GM23338 (cell line): ENCODE data around the gene UBLCP1. TPM values are rescaled to one million over a fixed set of nuclear protein-coding genes. Genes with fewer than 3 reads are reported as not detected.

Experiments
- ATAC-seq: fragments of 200-7000 bp; cut with Tn5 transposase; 3 replicates; pipeline ENCODE4 v1.9.1; 2020
- DNase-seq: peaks from one replicate; pipeline ENCODE4 v3.0.0-alpha.2; 2015; ENCODE audit warnings: low spot score
- H2AFZ ChIP-seq: fragments of 200-600 bp; sonication (generic); 2 replicates; pipeline ENCODE4 v1.8.0; 2016; ENCODE audit warnings: antibody characterized with exemption, mild to moderate bottlenecking, moderate library complexity
- H3F3A ChIP-seq: fragments of 200-600 bp; sonication (generic); replicated peaks from 2 replicates; pipeline ENCODE4 v1.8.0; 2017; ENCODE audit warnings: antibody characterized with exemption, mixed run types, low read depth
- H3K27ac ChIP-seq: fragments of 200-600 bp; sonication (generic); 2 replicates; pipeline ENCODE4 v1.6.1; 2016; ENCODE audit warnings: low read depth
- H3K27me3 ChIP-seq: fragments of 200-600 bp; sonication (generic); 2 replicates; pipeline ENCODE4 v1.8.0; 2016; ENCODE audit warnings: mild to moderate bottlenecking, mixed run types, moderate library complexity; ENCODE audit not compliant: insufficient read depth
- H3K36me3 ChIP-seq: fragments of 200-600 bp; sonication (generic); 2 replicates; pipeline ENCODE4 v1.8.0; 2016; ENCODE audit warnings: mild to moderate bottlenecking; ENCODE audit not compliant: insufficient read depth
- H3K4me1 ChIP-seq: fragments of 200-600 bp; sonication (generic); 2 replicates; pipeline ENCODE4 v1.8.0; 2016; ENCODE audit warnings: mild to moderate bottlenecking, moderate library complexity; ENCODE audit not compliant: insufficient read depth
- H3K4me2 ChIP-seq: fragments of 200-600 bp; sonication (generic); 2 replicates; pipeline ENCODE4 v1.7.1; 2017; ENCODE audit warnings: mixed run types
- H3K4me3 ChIP-seq: fragments of 200-600 bp; sonication (generic); 2 replicates; pipeline ENCODE4 v1.6.1; 2016; ENCODE audit warnings: mixed run types
- H3K79me2 ChIP-seq: fragments of 200-600 bp; sonication (generic); replicated peaks from 2 replicates; pipeline ENCODE4 v1.8.0; 2017; ENCODE audit warnings: mild to moderate bottlenecking; ENCODE audit not compliant: insufficient read depth
- H3K9me2 ChIP-seq: fragments of 200-600 bp; sonication (generic); 2 replicates; pipeline ENCODE4 v1.8.0; 2017; ENCODE audit not compliant: insufficient read depth
- H4K20me1 ChIP-seq: fragments of 200-600 bp; sonication (generic); replicated peaks from 2 replicates; pipeline ENCODE4 v1.8.0; 2017; ENCODE audit warnings: mild to moderate bottlenecking; ENCODE audit not compliant: insufficient read depth
- H3K27ac Mint-ChIP-seq: 2 replicates; pipeline ENCODE4 v1.8.0; 2020; ENCODE audit warnings: inconsistent platforms, mild to moderate bottlenecking, moderate library complexity, mixed read lengths
- H3K27me3 Mint-ChIP-seq: 3 replicates; pipeline ENCODE4 v1.8.0; 2022; ENCODE audit warnings: low read depth, mild to moderate bottlenecking, moderate library complexity, mixed read lengths, inconsistent platforms; ENCODE audit not compliant: insufficient read depth, poor library complexity
- H3K36me3 Mint-ChIP-seq: 3 replicates; pipeline ENCODE4 v1.8.0; 2021; ENCODE audit warnings: low read depth, mild to moderate bottlenecking, inconsistent platforms, moderate library complexity, mixed read lengths
- H3K4me1 Mint-ChIP-seq: 3 replicates; pipeline ENCODE4 v1.8.0; 2020; ENCODE audit warnings: mild to moderate bottlenecking, inconsistent platforms, mixed read lengths
- H3K4me3 Mint-ChIP-seq: 3 replicates; pipeline ENCODE4 v1.8.0; 2021; ENCODE audit warnings: moderate library complexity, mild to moderate bottlenecking, inconsistent platforms, mixed read lengths
- H3K9me3 Mint-ChIP-seq: 3 replicates; pipeline ENCODE4 v1.8.0; 2020; ENCODE audit warnings: moderate library complexity, mild to moderate bottlenecking, inconsistent platforms, mixed read lengths
- CTCF ChIP-seq, 2 experiments: fragments of 200-600 bp in 1 of 2; sonication (generic) in 1 of 2; conservative IDR thresholded peaks; 2 replicates each; pipeline versions ENCODE4 v1.5.1 to v1.6.1; 2016 to 2017; ENCODE audit warnings: antibody characterized with exemption in 2 of 2, low read depth in 2 of 2, mild to moderate bottlenecking in 2 of 2, moderate library complexity in 1 of 2
- ETS1 ChIP-seq: IDR thresholded peaks from 2 replicates; pipeline ENCODE4 v1.6.1; 2016; ENCODE audit warnings: antibody characterized with exemption
- EZH2 ChIP-seq: fragments of 200-600 bp; sonication (generic); IDR thresholded peaks from one replicate; pipeline ENCODE4 v1.8.0; 2017; ENCODE audit warnings: antibody characterized with exemption, mild to moderate bottlenecking, low read depth; ENCODE audit not compliant: unreplicated experiment
- EZH2phosphoT487 ChIP-seq: fragments of 200-600 bp; sonication (generic); IDR thresholded peaks from one replicate; pipeline ENCODE4 v1.8.1; 2018; ENCODE audit warnings: antibody characterized with exemption; ENCODE audit not compliant: unreplicated experiment
- JUNB ChIP-seq: IDR thresholded peaks from one replicate; pipeline ENCODE4 v1.6.1; 2016; ENCODE audit warnings: antibody characterized with exemption; ENCODE audit not compliant: unreplicated experiment
- POLR2AphosphoS5 ChIP-seq: IDR thresholded peaks from 2 replicates; pipeline ENCODE4 v1.6.1; 2016; ENCODE audit warnings: antibody characterized with exemption, low read depth
- REST ChIP-seq: IDR thresholded peaks from one replicate; pipeline ENCODE4 v1.6.1; 2018; ENCODE audit warnings: antibody characterized with exemption; ENCODE audit not compliant: unreplicated experiment
- STAT1 ChIP-seq: IDR thresholded peaks from one replicate; pipeline ENCODE4 v1.6.1; 2016; ENCODE audit warnings: antibody characterized with exemption; ENCODE audit not compliant: unreplicated experiment
- ZNF114 ChIP-seq: fragments of 250-450 bp; sonication (Bioruptor Pico); IDR thresholded peaks from 2 replicates; pipeline ENCODE4 v1.5.0; 2020; ENCODE audit warnings: mild to moderate bottlenecking, moderate library complexity
- polyA plus RNA-seq: library from polyadenylated mRNA; unstranded; fragments of >200 nt; fragmentation: Nextera tagmentation; extraction: Ambion mirVana; gene quantifications from 2 replicates; pipeline ENCODE4 v1.2.1, GENCODE V29; 2016
- total RNA-seq: library from RNA; depleted of rRNA; stranded (reverse); fragments of >200 nt; shearing (Covaris generic); gene quantifications from 2 replicates; pipeline ENCODE4 v1.2.3, GENCODE V29; 2014

Gene UBLCP1
- total and polyA plus RNA-seq, 2 experiments from 2014 or later: 45.0 to 56.1 TPM

DNA sequence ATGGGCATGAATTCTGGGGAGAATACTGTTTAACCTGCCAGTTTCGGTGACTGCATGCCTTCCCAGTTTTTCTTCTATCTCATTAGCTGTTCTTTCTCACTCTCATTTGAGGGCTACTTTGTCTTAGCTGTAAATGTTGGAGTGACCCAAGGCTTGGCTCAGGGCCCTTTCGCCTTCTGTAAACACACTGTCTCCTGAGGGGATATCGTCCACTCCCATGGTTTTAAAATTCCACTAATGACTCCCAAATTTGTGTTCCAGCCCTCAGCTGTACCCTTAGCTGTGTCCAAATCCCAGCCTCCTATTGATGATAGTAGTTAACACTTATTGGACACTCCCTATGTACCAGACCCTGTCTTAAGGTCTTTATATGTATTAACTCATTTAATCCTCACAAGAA, 39.6 kb upstream of the UBLCP1 start (continued):
- TF ChIP-seq ETS1 (no peak), STAT1 (no peak), EZH2phosphoT487 (no peak), CTCF (conservative IDR thresholded peaks at IDR 0.05; ENCODE audit: low read depth in 2 of 2) (no peak), EZH2 (no peak), ZNF114 (CRISPR knock-in tag) (no peak)

- Histone ChIP-seq H3K4me1 (peaks cover 9% of the 10 kb centered on the region), H3K9me2 (no peaks in the 10 kb centered on the region), H3K27ac (no peak overlapping the region), H3K36me3 (no peaks in the 10 kb centered on the region), H3K4me3 (no peak overlapping the region), H3F3A (no peaks in the 10 kb centered on the region), H2AFZ (no peak overlapping the region), H3K4me2 (no peak overlapping the region), H3K27me3 (peaks cover 67% of the 10 kb centered on the region), H4K20me1 (no peaks in the 10 kb centered on the region; the same call in 1 of the 2 replicates), H3K79me2 (no peaks in the 10 kb centered on the region)
- DNase-seq (no peak), ATAC-seq (no peak)
- Mint-ChIP-seq H3K27me3 (peaks cover 41% of the 10 kb centered on the region), H3K36me3 (no peaks in the 10 kb centered on the region), H3K4me3 (no peak overlapping the region), H3K27ac (no peak overlapping the region), H3K9me3 (no peaks in the 10 kb centered on the region; the same call in 2 of the 3 replicates), H3K4me1 (peaks cover 11% of the 10 kb centered on the region)
- TF ChIP-seq POLR2AphosphoS5 (no peak), CTCF (conservative IDR thresholded peaks at IDR 0.05; ENCODE audit: low read depth in 2 of 2) (no peak), JUNB (no peak), REST (no peak), EZH2 (no peak)
Observed at GRCh38 chr5:159224471-159224870, 38.6 kb upstream of the UBLCP1 start.
